ENCODE data around the gene LTBP2.

Gene LTBP2

DNA sequence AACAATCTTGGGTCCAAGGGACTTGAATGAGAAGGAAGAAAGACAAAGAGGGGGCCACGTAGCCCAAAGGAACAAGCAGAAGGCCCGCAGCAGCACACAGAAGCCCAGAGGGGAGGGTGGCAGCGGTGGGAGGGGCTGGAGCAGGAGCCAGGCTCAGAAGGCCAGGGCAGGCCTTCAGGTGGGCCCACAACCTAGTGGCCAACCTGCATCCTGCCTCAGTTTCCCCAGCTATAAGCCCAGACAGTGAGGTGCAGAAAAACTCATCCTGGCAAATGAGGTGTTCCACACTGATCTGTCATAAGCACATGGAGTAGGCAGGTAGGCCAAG is 34.1 kb downstream of the LTBP2 start:
- POLR2A ChIA-PET: no interaction called here
- Histone ChIP-seq H3K27me3 (replicated peaks in 2 of 5; ENCODE audit: control insufficient read depth in 4 of 5, insufficient read depth in 5 of 5, low read length in 4 of 5) (peaks cover 0 to 6% (median 3%) of the 10 kb centered on the region in 5 experiments), H3K36me3 (ENCODE audit: control insufficient read depth in 4 of 4, insufficient read depth in 4 of 4, low read length in 3 of 4) (no peaks in the 10 kb centered on the region), H3K9me3 (ENCODE audit: control extremely low read depth in 1 of 5, control insufficient read depth in 4 of 5, insufficient read depth in 2 of 5, low read depth in 1 of 5, low read length in 4 of 5) (no peaks in the 10 kb centered on the region), H3K4me3 (ENCODE audit: control insufficient read depth in 1 of 7, extremely low read depth in 1 of 7, insufficient read depth in 4 of 7, low read depth in 2 of 7, low read length in 6 of 7) (no peak overlapping the region), H3K4me1 (ENCODE audit: control extremely low read depth in 1 of 4, control insufficient read depth in 4 of 4, insufficient read depth in 4 of 4, low read length in 3 of 4) (peaks cover 0 to 10% (median 2%) of the 10 kb centered on the region in 4 experiments), H3K27ac (ENCODE audit: insufficient read depth in 1 of 2, low read depth in 1 of 2, low read length in 2 of 2, poor library complexity in 1 of 2, severe bottlenecking in 2 of 2) (no peak overlapping the region)
- CTCF ChIA-PET: no interaction called here
- DNase-seq: no peak
- WGBS (ENCODE audit: insufficient coverage): 100% methylated on average over 3 of the region's 3 CpGs

DNA sequence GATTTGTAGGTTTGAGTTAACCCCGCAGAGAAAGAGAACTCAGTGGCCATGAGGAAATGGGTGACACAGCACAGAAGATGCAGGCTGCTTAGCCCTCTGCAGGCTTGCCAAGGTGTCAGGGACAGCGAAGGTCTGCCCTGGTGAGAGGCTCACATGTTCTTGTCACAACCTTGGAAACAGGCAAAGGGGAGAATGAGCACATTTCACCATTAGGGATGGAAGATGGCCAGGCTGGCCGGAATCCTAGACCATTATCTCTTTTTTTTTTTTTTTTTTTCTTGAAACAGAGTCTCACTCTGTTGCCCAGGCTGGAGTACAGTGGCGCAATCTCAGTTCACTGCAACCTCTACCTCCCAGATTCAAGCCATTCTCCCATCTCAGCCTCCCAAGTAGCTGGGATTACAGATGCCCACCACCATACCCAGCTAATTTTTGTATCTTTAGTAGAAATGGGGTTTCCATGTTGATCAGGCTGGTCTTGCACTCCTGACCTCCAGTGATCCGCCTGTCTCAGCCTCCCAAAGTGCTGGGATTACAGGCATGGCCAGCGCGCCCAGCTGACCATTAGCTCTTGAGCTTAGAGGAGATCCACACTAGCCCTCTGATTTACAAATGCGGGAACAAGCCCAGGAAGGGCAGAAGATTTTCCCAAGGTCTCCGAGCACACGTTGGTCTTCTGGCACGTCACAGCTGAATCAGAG is 34.6 kb downstream of the LTBP2 start:
- Histone ChIP-seq H3K36me3 (ENCODE audit: control insufficient read depth in 4 of 4, insufficient read depth in 4 of 4, low read length in 3 of 4) (no peaks in the 10 kb centered on the region), H3K4me1 (ENCODE audit: control extremely low read depth in 1 of 4, control insufficient read depth in 4 of 4, insufficient read depth in 4 of 4, low read length in 3 of 4) (peaks cover 0 to 14% (median 4%) of the 10 kb centered on the region in 4 experiments), H3K9me3 (ENCODE audit: control extremely low read depth in 1 of 5, control insufficient read depth in 4 of 5, insufficient read depth in 2 of 5, low read depth in 1 of 5, low read length in 4 of 5) (no peaks in the 10 kb centered on the region), H3K27ac (ENCODE audit: insufficient read depth in 1 of 2, low read depth in 1 of 2, low read length in 2 of 2, poor library complexity in 1 of 2, severe bottlenecking in 2 of 2) (no peak overlapping the region), H3K27me3 (replicated peaks in 2 of 5; ENCODE audit: control insufficient read depth in 4 of 5, insufficient read depth in 5 of 5, low read length in 4 of 5) (peaks cover 0 to 10% (median 3%) of the 10 kb centered on the region in 5 experiments), H3K4me3 (ENCODE audit: control insufficient read depth in 1 of 7, extremely low read depth in 1 of 7, insufficient read depth in 4 of 7, low read depth in 2 of 7, low read length in 6 of 7) (no peak overlapping the region)
- WGBS (ENCODE audit: insufficient coverage): 97% methylated on average over 10 of the region's 11 CpGs
- no peak for DNase-seq
- CTCF ChIA-PET: no interaction called here
- POLR2A ChIA-PET: no interaction called here

DNA sequence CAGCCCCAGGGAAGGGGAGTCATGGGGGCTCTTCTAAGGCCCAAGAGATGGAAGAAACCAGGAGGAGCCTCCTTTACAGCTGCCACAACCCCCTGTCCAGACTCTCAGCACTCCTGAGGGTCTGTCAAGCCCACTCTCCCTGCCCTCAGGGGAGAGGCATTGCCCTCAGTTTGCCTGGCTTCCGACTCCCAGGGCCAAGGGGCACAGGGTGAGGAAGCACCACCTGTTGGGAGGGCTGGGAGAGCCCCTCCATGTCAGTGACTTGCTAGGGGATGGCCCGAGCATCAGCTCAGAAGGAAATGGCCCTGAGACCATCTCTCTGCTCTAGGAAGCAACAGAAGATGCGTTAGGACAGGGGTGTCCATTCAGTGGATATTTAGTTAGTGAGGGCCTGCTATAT is 36.1 kb downstream of the LTBP2 start:
- ChIA-PET CTCF (interaction anchor here (0.6 to 2.5 kb wide), 2 partner anchors 13 to 418 kb away, joined by 3 to 12 read pairs; no protein-coding TSS in a partner anchor), POLR2A (no interaction called here)
- WGBS (ENCODE audit: insufficient coverage): 100% methylated on average over 3 of the region's 3 CpGs
- no peak overlapping the region for H3K27ac ChIP-seq (ENCODE audit: insufficient read depth in 1 of 2, low read depth in 1 of 2, low read length in 2 of 2, poor library complexity in 1 of 2, severe bottlenecking in 2 of 2)
- no peak overlapping the region for H3K4me3 ChIP-seq (ENCODE audit: control insufficient read depth in 1 of 7, extremely low read depth in 1 of 7, insufficient read depth in 4 of 7, low read depth in 2 of 7, low read length in 6 of 7)
- DNase-seq: no peak
- peaks cover 4 to 25% (median 14%) of the 10 kb centered on the region in 4 experiments for H3K4me1 ChIP-seq (ENCODE audit: control extremely low read depth in 1 of 4, control insufficient read depth in 4 of 4, insufficient read depth in 4 of 4, low read length in 3 of 4)
- no peaks in the 10 kb centered on the region for H3K36me3 ChIP-seq (ENCODE audit: control insufficient read depth in 4 of 4, insufficient read depth in 4 of 4, low read length in 3 of 4)
- peaks cover 0 to 10% (median 3%) of the 10 kb centered on the region in 5 experiments for H3K27me3 ChIP-seq (replicated peaks in 2 of 5; ENCODE audit: control insufficient read depth in 4 of 5, insufficient read depth in 5 of 5, low read length in 4 of 5)
- H3K9me3 ChIP-seq (ENCODE audit: control extremely low read depth in 1 of 5, control insufficient read depth in 4 of 5, insufficient read depth in 2 of 5, low read depth in 1 of 5, low read length in 4 of 5): no peaks in the 10 kb centered on the region

DNA sequence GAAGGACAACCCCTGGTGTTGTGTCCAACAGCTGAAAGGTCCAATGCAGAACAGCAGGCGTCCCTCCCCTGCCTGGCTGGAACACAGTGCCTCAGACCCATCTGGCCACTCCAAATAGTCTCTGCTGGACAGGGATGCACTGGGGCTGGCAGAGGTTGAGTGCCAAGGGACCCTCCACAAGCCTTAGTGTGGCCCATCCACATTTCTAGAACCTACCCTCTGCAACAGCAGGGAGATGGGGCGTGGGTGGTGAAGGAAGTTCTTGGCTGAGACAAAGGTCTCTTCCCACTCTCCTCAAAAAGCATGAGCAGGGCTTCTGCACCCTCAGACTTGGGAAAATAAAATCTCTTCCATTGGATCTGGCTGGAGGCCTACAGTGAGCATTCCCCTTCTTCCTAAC is 36.5 kb downstream of the LTBP2 start:
- ChIA-PET CTCF (interaction anchor here (0.6 to 2.5 kb wide), 2 partner anchors 13 to 418 kb away, joined by 3 to 12 read pairs; no protein-coding TSS in a partner anchor), POLR2A (interaction anchor here (0.6 kb wide), 1 partner anchor 77 kb away, joined by 3 read pairs; no protein-coding TSS in a partner anchor)
- WGBS (ENCODE audit: insufficient coverage): 100% methylated on average over 2 of the region's 2 CpGs
- Histone ChIP-seq H3K27ac (ENCODE audit: insufficient read depth in 1 of 2, low read depth in 1 of 2, low read length in 2 of 2, poor library complexity in 1 of 2, severe bottlenecking in 2 of 2) (no peak overlapping the region), H3K27me3 (replicated peaks in 2 of 5; ENCODE audit: control insufficient read depth in 4 of 5, insufficient read depth in 5 of 5, low read length in 4 of 5) (peaks cover 0 to 10% (median 3%) of the 10 kb centered on the region in 5 experiments), H3K9me3 (ENCODE audit: control extremely low read depth in 1 of 5, control insufficient read depth in 4 of 5, insufficient read depth in 2 of 5, low read depth in 1 of 5, low read length in 4 of 5) (no peaks in the 10 kb centered on the region), H3K4me1 (ENCODE audit: control extremely low read depth in 1 of 4, control insufficient read depth in 4 of 4, insufficient read depth in 4 of 4, low read length in 3 of 4) (peaks cover 4 to 25% (median 14%) of the 10 kb centered on the region in 4 experiments), H3K36me3 (ENCODE audit: control insufficient read depth in 4 of 4, insufficient read depth in 4 of 4, low read length in 3 of 4) (no peaks in the 10 kb centered on the region), H3K4me3 (ENCODE audit: control insufficient read depth in 1 of 7, extremely low read depth in 1 of 7, insufficient read depth in 4 of 7, low read depth in 2 of 7, low read length in 6 of 7) (no peak overlapping the region)
- DNase-seq: no peak

DNA sequence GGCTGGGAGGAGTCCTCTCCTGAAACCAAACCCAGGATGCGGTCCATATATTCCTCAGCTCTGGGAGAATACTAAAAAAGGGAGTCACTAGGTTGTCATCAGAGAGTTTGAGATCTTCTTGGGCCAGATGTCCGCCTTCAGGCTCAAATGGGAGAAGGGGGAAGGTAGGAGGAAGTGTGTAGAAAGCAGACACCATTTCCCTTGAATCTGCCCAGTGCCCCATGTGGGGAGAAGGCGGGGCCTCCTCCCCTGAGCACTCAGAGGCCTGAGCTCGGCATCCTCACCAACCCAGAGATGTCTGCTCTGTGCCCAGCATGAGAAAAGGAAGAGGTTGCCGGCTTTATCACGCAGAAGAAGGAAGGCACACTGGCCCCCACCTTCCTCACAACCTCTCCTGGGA is 37.3 kb downstream of the LTBP2 start:
- H3K36me3 ChIP-seq (ENCODE audit: control insufficient read depth in 4 of 4, insufficient read depth in 4 of 4, low read length in 3 of 4): no peaks in the 10 kb centered on the region
- peaks cover 0 to 10% (median 3%) of the 10 kb centered on the region in 5 experiments for H3K27me3 ChIP-seq (replicated peaks in 2 of 5; ENCODE audit: control insufficient read depth in 4 of 5, insufficient read depth in 5 of 5, low read length in 4 of 5)
- no peaks in the 10 kb centered on the region for H3K9me3 ChIP-seq (ENCODE audit: control extremely low read depth in 1 of 5, control insufficient read depth in 4 of 5, insufficient read depth in 2 of 5, low read depth in 1 of 5, low read length in 4 of 5)
- no peak overlapping the region for H3K4me3 ChIP-seq (ENCODE audit: control insufficient read depth in 1 of 7, extremely low read depth in 1 of 7, insufficient read depth in 4 of 7, low read depth in 2 of 7, low read length in 6 of 7)
- ChIA-PET CTCF (interaction anchor here (0.7 to 2.5 kb wide), 2 partner anchors 14 to 264 kb away, joined by 3 to 12 read pairs; no protein-coding TSS in a partner anchor), POLR2A (interaction anchor here (0.6 kb wide), 1 partner anchor 76 kb away, joined by 3 read pairs; no protein-coding TSS in a partner anchor)
- no peak overlapping the region for H3K27ac ChIP-seq (ENCODE audit: insufficient read depth in 1 of 2, low read depth in 1 of 2, low read length in 2 of 2, poor library complexity in 1 of 2, severe bottlenecking in 2 of 2)
- peaks cover 4 to 25% (median 14%) of the 10 kb centered on the region in 4 experiments for H3K4me1 ChIP-seq (ENCODE audit: control extremely low read depth in 1 of 4, control insufficient read depth in 4 of 4, insufficient read depth in 4 of 4, low read length in 3 of 4)
- WGBS (ENCODE audit: insufficient coverage): 59% methylated on average over 4 of the region's 6 CpGs
- DNase-seq: peak in 1 of 3 donors; percentile 10

DNA sequence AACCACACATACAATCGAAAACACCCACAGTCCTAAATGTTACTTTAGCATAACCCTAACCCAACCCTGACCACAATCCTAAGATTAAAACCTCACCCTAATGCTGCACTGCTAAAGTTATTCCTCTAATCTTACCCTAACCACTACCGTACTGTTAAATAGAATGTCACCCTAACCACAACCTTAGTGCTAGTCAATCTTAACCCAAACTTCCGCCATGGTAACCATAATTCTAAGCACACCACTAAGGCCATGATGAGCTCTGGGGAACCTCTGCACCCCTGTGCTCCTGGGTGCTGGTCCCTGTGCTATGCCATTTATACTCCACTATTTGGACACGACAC is 38.0 kb downstream of the LTBP2 start:
- Histone ChIP-seq H3K9me3 (ENCODE audit: control extremely low read depth in 1 of 5, control insufficient read depth in 4 of 5, insufficient read depth in 2 of 5, low read depth in 1 of 5, low read length in 4 of 5) (no peaks in the 10 kb centered on the region), H3K27ac (ENCODE audit: insufficient read depth in 1 of 2, low read depth in 1 of 2, low read length in 2 of 2, poor library complexity in 1 of 2, severe bottlenecking in 2 of 2) (no peak overlapping the region), H3K36me3 (ENCODE audit: control insufficient read depth in 4 of 4, insufficient read depth in 4 of 4, low read length in 3 of 4) (no peaks in the 10 kb centered on the region), H3K4me1 (ENCODE audit: control extremely low read depth in 1 of 4, control insufficient read depth in 4 of 4, insufficient read depth in 4 of 4, low read length in 3 of 4) (peaks cover 4 to 25% (median 14%) of the 10 kb centered on the region in 4 experiments), H3K27me3 (replicated peaks in 2 of 5; ENCODE audit: control insufficient read depth in 4 of 5, insufficient read depth in 5 of 5, low read length in 4 of 5) (peaks cover 0 to 10% (median 3%) of the 10 kb centered on the region in 5 experiments), H3K4me3 (ENCODE audit: control insufficient read depth in 1 of 7, extremely low read depth in 1 of 7, insufficient read depth in 4 of 7, low read depth in 2 of 7, low read length in 6 of 7) (no peak overlapping the region)
- WGBS (ENCODE audit: insufficient coverage): 85% methylated on average over 2 of the region's 4 CpGs
- CTCF ChIA-PET: interaction anchor here (0.7 to 2.5 kb wide), 2 partner anchors 15 to 263 kb away, joined by 3 to 12 read pairs; no protein-coding TSS in a partner anchor
- POLR2A ChIA-PET: no interaction called here
- DNase-seq: peak in 2 of 3 donors; percentile 19 to 42

DNA sequence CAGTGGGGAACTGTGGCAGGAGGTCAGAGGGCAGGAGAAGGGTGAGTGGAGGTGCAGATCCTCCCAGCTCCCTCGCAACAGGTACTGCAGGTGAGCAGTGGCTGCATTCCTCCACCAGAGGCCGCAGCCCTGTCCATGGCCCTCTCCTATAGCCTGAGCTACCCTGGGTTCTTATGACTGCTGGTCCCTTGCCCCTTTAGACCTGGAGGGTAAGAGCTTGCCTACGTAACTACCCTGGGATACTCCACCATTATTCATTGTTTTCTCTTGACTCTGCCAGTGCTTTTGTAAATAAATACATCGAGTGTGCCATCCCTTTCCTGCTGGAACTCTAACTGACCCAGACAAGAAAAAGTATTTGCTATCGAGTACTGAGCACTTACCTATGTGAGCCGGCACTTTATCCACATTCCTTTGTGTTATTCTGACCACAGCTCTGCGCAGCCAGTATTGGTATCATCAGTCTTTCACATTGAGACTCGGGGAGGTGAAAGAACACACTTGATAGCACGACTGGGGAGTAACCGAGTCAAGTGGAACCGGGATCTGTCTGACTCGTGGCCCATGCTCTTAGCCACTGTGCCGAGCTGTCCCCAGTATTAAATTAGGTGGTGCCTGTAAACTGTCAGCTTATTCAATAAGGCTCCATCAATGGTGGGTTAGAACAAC is 38.5 kb downstream of the LTBP2 start:
- no peak for DNase-seq
- no peaks in the 10 kb centered on the region for H3K36me3 ChIP-seq (ENCODE audit: control insufficient read depth in 4 of 4, insufficient read depth in 4 of 4, low read length in 3 of 4)
- no peak overlapping the region for H3K27ac ChIP-seq (ENCODE audit: insufficient read depth in 1 of 2, low read depth in 1 of 2, low read length in 2 of 2, poor library complexity in 1 of 2, severe bottlenecking in 2 of 2)
- peaks cover 0 to 10% (median 3%) of the 10 kb centered on the region in 5 experiments for H3K27me3 ChIP-seq (replicated peaks in 2 of 5; ENCODE audit: control insufficient read depth in 4 of 5, insufficient read depth in 5 of 5, low read length in 4 of 5)
- H3K9me3 ChIP-seq (ENCODE audit: control extremely low read depth in 1 of 5, control insufficient read depth in 4 of 5, insufficient read depth in 2 of 5, low read depth in 1 of 5, low read length in 4 of 5): no peaks in the 10 kb centered on the region
- ChIA-PET POLR2A (no interaction called here), CTCF (interaction anchor here (1.1 to 2.5 kb wide), 2 partner anchors 15 to 36 kb away, joined by 3 to 12 read pairs; no protein-coding TSS in a partner anchor)
- peaks cover 4 to 25% (median 14%) of the 10 kb centered on the region in 4 experiments for H3K4me1 ChIP-seq (ENCODE audit: control extremely low read depth in 1 of 4, control insufficient read depth in 4 of 4, insufficient read depth in 4 of 4, low read length in 3 of 4)
- H3K4me3 ChIP-seq (ENCODE audit: control insufficient read depth in 1 of 7, extremely low read depth in 1 of 7, insufficient read depth in 4 of 7, low read depth in 2 of 7, low read length in 6 of 7): no peak overlapping the region
- WGBS (ENCODE audit: insufficient coverage): 97% methylated on average over 13 of the region's 13 CpGs

Data from common myeloid progenitor, CD34-positive (primary cell).